ENCODE data around the gene SNX22.
"Not testable (repeated sequence)": the region's sequence is repeated elsewhere in the genome, so short reads cannot be mapped to it uniquely, and the experiment has no call there.

The SNX22 gene

GRCh38 chr15:64111679-64112050, 39.9 kb upstream of the SNX22 start:
- DNase-seq (ENCODE audit: extremely low spot score), result no peak
- TF ChIP-seq CTCF (IDR thresholded peaks at IDR 0.05; ENCODE audit: control extremely low read depth, extremely low read depth, low read depth, missing control alignments), result no peak
- ChIA-PET CTCF (interaction anchor here (0.9 to 4.4 kb wide), 7 partner anchors 10 to 42 kb away, joined by 3 to 23 read pairs (median 4); partner anchors contain the start of gene SNX1), POLR2A (interaction anchor here (0.5 kb wide), 1 partner anchor 38 kb away, joined by 6 read pairs; no protein-coding TSS in a partner anchor)

- DNase-seq (ENCODE audit: extremely low spot score), result no peak
- no peak for TF ChIP-seq CTCF (IDR thresholded peaks at IDR 0.05; ENCODE audit: control extremely low read depth, extremely low read depth, low read depth, missing control alignments)
- CTCF ChIA-PET, result interaction anchor here (0.9 to 4.4 kb wide), 9 partner anchors 10 to 42 kb away, joined by 3 to 23 read pairs (median 4); partner anchors contain the start of gene SNX1
- POLR2A ChIA-PET, result interaction anchor here (0.5 to 0.6 kb wide), 2 partner anchors 37 to 117 kb away, joined by 3 to 6 read pairs; no protein-coding TSS in a partner anchor
Measured at GRCh38 chr15:64112073-64112772, 39.3 kb upstream of the SNX22 start.

- ChIA-PET POLR2A (no interaction called here), CTCF (interaction anchor here (1.5 to 4.4 kb wide), 5 partner anchors 8 to 41 kb away, joined by 3 to 23 read pairs (median 9); partner anchors contain the start of gene SNX1)
- TF ChIP-seq CTCF (IDR thresholded peaks at IDR 0.05; ENCODE audit: control extremely low read depth, extremely low read depth, low read depth, missing control alignments), result no peak
- no peak for DNase-seq (ENCODE audit: extremely low spot score)
Measured at GRCh38 chr15:64112904-64113303, 38.6 kb upstream of the SNX22 start.

- no peak for DNase-seq (ENCODE audit: extremely low spot score)
- ChIA-PET POLR2A (no interaction called here), CTCF (interaction anchor here (1.2 to 1.6 kb wide), 2 partner anchors 13 to 35 kb away, joined by 4 to 5 read pairs; no protein-coding TSS in a partner anchor)
- TF ChIP-seq CTCF (IDR thresholded peaks at IDR 0.05; ENCODE audit: control extremely low read depth, extremely low read depth, low read depth, missing control alignments), result no peak
Measured at GRCh38 chr15:64117759-64118487, 33.6 kb upstream of the SNX22 start.

- DNase-seq (ENCODE audit: extremely low spot score); POLR2A ChIA-PET: not testable (repeated sequence)
Measured at GRCh38 chr15:64120322-64120721, 31.2 kb upstream of the SNX22 start.

GRCh38 chr15:64121614-64122013, 29.9 kb upstream of the SNX22 start:
- DNase-seq (ENCODE audit: extremely low spot score), result no peak
- POLR2A ChIA-PET, result no interaction called here
- CTCF ChIA-PET, result interaction anchor here (0.8 to 5.3 kb wide), 4 partner anchors 10 to 32 kb away, joined by 3 to 23 read pairs (median 6); no protein-coding TSS in a partner anchor
- no peak for TF ChIP-seq CTCF (IDR thresholded peaks at IDR 0.05; ENCODE audit: control extremely low read depth, extremely low read depth, low read depth, missing control alignments)

More at GRCh38 chr15:64120322-64120721, 31.2 kb upstream of the SNX22 start:
- CTCF ChIA-PET, result interaction anchor here (5.3 kb wide), 1 partner anchor 9 kb away, joined by 23 read pairs; no protein-coding TSS in a partner anchor
